RPMI7951 (cell line): Measurements from ENCODE around the gene TMEM38A. TPM values are rescaled to one million over a fixed set of nuclear protein-coding genes. Genes with fewer than 3 reads are reported as not detected.
"Not testable (repeated sequence)": the region's sequence is repeated elsewhere in the genome, so short reads cannot be mapped to it uniquely, and the experiment has no call there.

ENCODE experiments used
- DNase-seq: peaks from one replicate; pipeline ENCODE4 v3.0.0-alpha.2; 2012; ENCODE audit warnings: low read depth
- total RNA-seq: library from RNA; depleted of rRNA; stranded (reverse); fragments of >200 nt; shearing (Covaris generic); gene quantifications from 2 replicates; pipeline ENCODE4 v1.2.3, GENCODE V29; 2014

Gene TMEM38A
- total RNA-seq, 1 experiment from 2014 or later: 1.3 TPM

GRCh38 chr19:16676101-16676798 lies 15.3 kb downstream of the TMEM38A start:
- DNase-seq: no peak

- DNase-seq: no peak
These were observed 16.1 kb downstream of the TMEM38A start for GRCh38 chr19:16677055-16677454.

GRCh38 chr19:16678498-16678897 lies 17.6 kb downstream of the TMEM38A start:
- DNase-seq: no peak

GRCh38 chr19:16679811-16680210 lies 18.9 kb downstream of the TMEM38A start:
- no peak for DNase-seq

- no peak for DNase-seq
These were observed 21.6 kb downstream of the TMEM38A start for GRCh38 chr19:16682539-16682938.

GRCh38 chr19:16684216-16684615 lies 23.3 kb downstream of the TMEM38A start:
- no peak for DNase-seq

GRCh38 chr19:16688084-16688483 lies 27.1 kb downstream of the TMEM38A start:
- DNase-seq: no peak

GRCh38 chr19:16698914-16699313 lies 38.0 kb downstream of the TMEM38A start:
- DNase-seq: no peak

GRCh38 chr19:16702123-16702522 lies 41.2 kb downstream of the TMEM38A start:
- peak; percentile 94 for DNase-seq

- DNase-seq: no peak
These were observed 42.7 kb downstream of the TMEM38A start for GRCh38 chr19:16703677-16704076.

GRCh38 chr19:16710870-16711269 lies 49.9 kb downstream of the TMEM38A start:
- DNase-seq: not testable (repeated sequence)

GRCh38 chr19:16712295-16712694 lies 51.4 kb downstream of the TMEM38A start:
- not testable (repeated sequence) for DNase-seq

GRCh38 chr19:16714702-16715287 lies 53.9 kb downstream of the TMEM38A start:
- peak; percentile 26 for DNase-seq

- DNase-seq: no peak
These were observed 54.7 kb downstream of the TMEM38A start for GRCh38 chr19:16715611-16716010.

GRCh38 chr19:16721051-16721450 lies 60.1 kb downstream of the TMEM38A start:
- DNase-seq: no peak

GRCh38 chr19:16722591-16722990 lies 61.7 kb downstream of the TMEM38A start:
- DNase-seq: no peak

- no peak for DNase-seq
These were observed 66.0 kb downstream of the TMEM38A start for GRCh38 chr19:16726916-16727315.

- DNase-seq: not testable (repeated sequence)
These were observed 74.8 kb downstream of the TMEM38A start for GRCh38 chr19:16735650-16736266.

GRCh38 chr19:16736709-16737108 lies 75.8 kb downstream of the TMEM38A start:
- DNase-seq: peak; percentile 16

GRCh38 chr19:16737911-16738310 lies 77.0 kb downstream of the TMEM38A start:
- DNase-seq: no peak

GRCh38 chr19:16739546-16739945 lies 78.6 kb downstream of the TMEM38A start:
- DNase-seq: no peak
